ENCODE data around the gene SNRPA. TPM values are rescaled to one million over a fixed set of nuclear protein-coding genes. Genes with fewer than 3 reads are reported as not detected.

Gene SNRPA
- total and polyA plus RNA-seq, 2 of the 13 experiments (the other 11 are each of a cell fraction or from before 2014, with no cell fraction given): 59.6 to 162 TPM

GRCh38 chr19:40754611-40755247 is 3.7 kb downstream of the SNRPA start (continued):
- TF ChIP-seq ZBED4 (CRISPR knock-in tag; IDR thresholded peaks at IDR 0.05; ENCODE audit: borderline replicate concordance): no peak
- no peak for TF ChIP-seq ZBTB37 (CRISPR knock-in tag; IDR thresholded peaks at IDR 0.05)
- no peak for TF ChIP-seq EED (CRISPR knock-in tag; IDR thresholded peaks at IDR 0.05)
- TF ChIP-seq, protein P1, sequence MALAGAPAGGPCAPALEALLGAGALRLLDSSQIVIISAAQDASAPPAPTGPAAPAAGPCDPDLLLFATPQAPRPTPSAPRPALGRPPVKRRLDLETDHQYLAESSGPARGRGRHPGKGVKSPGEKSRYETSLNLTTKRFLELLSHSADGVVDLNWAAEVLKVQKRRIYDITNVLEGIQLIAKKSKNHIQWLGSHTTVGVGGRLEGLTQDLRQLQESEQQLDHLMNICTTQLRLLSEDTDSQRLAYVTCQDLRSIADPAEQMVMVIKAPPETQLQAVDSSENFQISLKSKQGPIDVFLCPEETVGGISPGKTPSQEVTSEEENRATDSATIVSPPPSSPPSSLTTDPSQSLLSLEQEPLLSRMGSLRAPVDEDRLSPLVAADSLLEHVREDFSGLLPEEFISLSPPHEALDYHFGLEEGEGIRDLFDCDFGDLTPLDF (CRISPR knock-in tag; IDR thresholded peaks at IDR 0.05): no peak
- TF ChIP-seq, protein P2, sequence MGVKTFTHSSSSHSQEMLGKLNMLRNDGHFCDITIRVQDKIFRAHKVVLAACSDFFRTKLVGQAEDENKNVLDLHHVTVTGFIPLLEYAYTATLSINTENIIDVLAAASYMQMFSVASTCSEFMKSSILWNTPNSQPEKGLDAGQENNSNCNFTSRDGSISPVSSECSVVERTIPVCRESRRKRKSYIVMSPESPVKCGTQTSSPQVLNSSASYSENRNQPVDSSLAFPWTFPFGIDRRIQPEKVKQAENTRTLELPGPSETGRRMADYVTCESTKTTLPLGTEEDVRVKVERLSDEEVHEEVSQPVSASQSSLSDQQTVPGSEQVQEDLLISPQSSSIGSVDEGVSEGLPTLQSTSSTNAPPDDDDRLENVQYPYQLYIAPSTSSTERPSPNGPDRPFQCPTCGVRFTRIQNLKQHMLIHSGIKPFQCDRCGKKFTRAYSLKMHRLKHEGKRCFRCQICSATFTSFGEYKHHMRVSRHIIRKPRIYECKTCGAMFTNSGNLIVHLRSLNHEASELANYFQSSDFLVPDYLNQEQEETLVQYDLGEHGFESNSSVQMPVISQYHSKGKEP (CRISPR knock-in tag; IDR thresholded peaks at IDR 0.05): no peak
- TF ChIP-seq CCAR2 (optimal IDR thresholded peaks at IDR 0.05; ENCODE audit: low read depth, low read length): no peak
- no peak for TF ChIP-seq KLF12 (CRISPR knock-in tag; IDR thresholded peaks at IDR 0.05; ENCODE audit: borderline replicate concordance)
- no peak for TF ChIP-seq RBM39 (IDR thresholded peaks at IDR 0.05; ENCODE audit: low read depth, low read length, poor library complexity, severe bottlenecking)
- peak; percentile 44 for TF ChIP-seq POLR2AphosphoS5 (IDR thresholded peaks at IDR 0.05; ENCODE audit: low read depth, low read length)
- no peak for TF ChIP-seq ZNF224 (CRISPR knock-in tag; IDR thresholded peaks at IDR 0.05)
- peak; percentile 35; the same call in 1 of the 2 replicates for TF ChIP-seq ZNF629 (CRISPR knock-in tag; conservative IDR thresholded peaks at IDR 0.05)
- peak; percentile 55; the same call in 1 of the 2 replicates for TF ChIP-seq TFAP4 (IDR thresholded peaks at IDR 0.05; ENCODE audit: borderline replicate concordance, low read depth)
- no peak for TF ChIP-seq ZNF652 (CRISPR knock-in tag; IDR thresholded peaks at IDR 0.05; ENCODE audit: borderline replicate concordance, low read depth)
- 0 out of 2 replicates have a peak, but pooled peaks have one; percentile 25 for TF ChIP-seq ZNF263 (CRISPR knock-in tag; IDR thresholded peaks at IDR 0.05)
- TF ChIP-seq, protein P3, sequence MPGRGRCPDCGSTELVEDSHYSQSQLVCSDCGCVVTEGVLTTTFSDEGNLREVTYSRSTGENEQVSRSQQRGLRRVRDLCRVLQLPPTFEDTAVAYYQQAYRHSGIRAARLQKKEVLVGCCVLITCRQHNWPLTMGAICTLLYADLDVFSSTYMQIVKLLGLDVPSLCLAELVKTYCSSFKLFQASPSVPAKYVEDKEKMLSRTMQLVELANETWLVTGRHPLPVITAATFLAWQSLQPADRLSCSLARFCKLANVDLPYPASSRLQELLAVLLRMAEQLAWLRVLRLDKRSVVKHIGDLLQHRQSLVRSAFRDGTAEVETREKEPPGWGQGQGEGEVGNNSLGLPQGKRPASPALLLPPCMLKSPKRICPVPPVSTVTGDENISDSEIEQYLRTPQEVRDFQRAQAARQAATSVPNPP (CRISPR knock-in tag; IDR thresholded peaks at IDR 0.05): no peak
- no peak for TF ChIP-seq ZNF430 (CRISPR knock-in tag; IDR thresholded peaks at IDR 0.05)
- no peak for TF ChIP-seq NFE2L2 (IDR thresholded peaks at IDR 0.05; ENCODE audit: low read length)
- no peak for TF ChIP-seq GTF2F1 (IDR thresholded peaks at IDR 0.05; ENCODE audit: low read length)
- TF ChIP-seq RFX5 (IDR thresholded peaks at IDR 0.05; ENCODE audit: low read depth, low read length): no peak
- TF ChIP-seq AGO2 (optimal IDR thresholded peaks at IDR 0.05; ENCODE audit: low read depth, low read length): no peak
- no peak for TF ChIP-seq SRY (CRISPR knock-in tag; IDR thresholded peaks at IDR 0.05)

Data from HepG2 (cell line).